Stimulated activated CD4-positive, alpha-beta T cell treated with anti-CD3 and anti-CD28 coated beads, Interleukin-2, amount 100 ng/mL, for 24 hours (primary cell): ENCODE measurements around the gene BRI3BP.
"Not testable (repeated sequence)": the region's sequence is repeated elsewhere in the genome, so short reads cannot be mapped to it uniquely, and the experiment has no call there.

Experiments used
- DNase-seq, 2 donors: peaks; one replicate each; pipeline ENCODE4 v3.0.0-alpha.2; 2020

The BRI3BP gene

GRCh38 chr12:124975276-124975675 is 18.2 kb upstream of the BRI3BP start:
- no peak for DNase-seq

GRCh38 chr12:124976999-124977398 is 16.4 kb upstream of the BRI3BP start:
- DNase-seq = no peak

GRCh38 chr12:124979568-124979967 is 13.9 kb upstream of the BRI3BP start:
- DNase-seq = no peak

GRCh38 chr12:124980098-124980892 is 13.2 kb upstream of the BRI3BP start:
- no peak for DNase-seq

GRCh38 chr12:124986876-124987275 is 6.6 kb upstream of the BRI3BP start:
- DNase-seq = not testable (repeated sequence)

GRCh38 chr12:124992874-124993625 is 395 bp upstream of the BRI3BP start:
- DNase-seq = peak; percentile 84 to 85

GRCh38 chr12:124994437-124994975 is 1.1 kb downstream of the BRI3BP start:
- peak in 1 of 2 donors; percentile 25 for DNase-seq

GRCh38 chr12:124995200-124995961 is 1.9 kb downstream of the BRI3BP start:
- DNase-seq = no peak

GRCh38 chr12:124998705-124999104 is 5.3 kb downstream of the BRI3BP start:
- no peak for DNase-seq

- DNase-seq = no peak
Observed at GRCh38 chr12:125001636-125002035, 8.2 kb downstream of the BRI3BP start.

- no peak for DNase-seq
Observed at GRCh38 chr12:125003021-125003420, 9.6 kb downstream of the BRI3BP start.

- DNase-seq = no peak
Observed at GRCh38 chr12:125004621-125005020, 11.2 kb downstream of the BRI3BP start.

GRCh38 chr12:125005652-125006051 is 12.2 kb downstream of the BRI3BP start:
- DNase-seq = no peak

GRCh38 chr12:125006365-125006764 is 12.9 kb downstream of the BRI3BP start:
- DNase-seq = no peak

GRCh38 chr12:125013816-125014442 is 20.5 kb downstream of the BRI3BP start:
- no peak for DNase-seq

- no peak for DNase-seq
Observed at GRCh38 chr12:125014526-125014925, 21.1 kb downstream of the BRI3BP start.

- DNase-seq = no peak
Observed at GRCh38 chr12:125015680-125016310, 22.4 kb downstream of the BRI3BP start.

- DNase-seq = no peak
Observed at GRCh38 chr12:125017801-125018200, 24.4 kb downstream of the BRI3BP start.

- no peak for DNase-seq
Observed at GRCh38 chr12:125018356-125018755, 24.9 kb downstream of the BRI3BP start.

- DNase-seq = no peak
Observed at GRCh38 chr12:125021096-125021495, 27.7 kb downstream of the BRI3BP start.

- DNase-seq = no peak
Observed at GRCh38 chr12:125021771-125022170, 28.3 kb downstream of the BRI3BP start.

- DNase-seq = no peak
Observed at GRCh38 chr12:125023065-125023464, 29.6 kb downstream of the BRI3BP start.
